ENCODE measurements around the gene F10. TPM values are rescaled to one million over a fixed set of nuclear protein-coding genes. Genes with fewer than 3 reads are reported as not detected.

F10 gene
- total and polyA plus RNA-seq, 9 of the 15 experiments (the other 6 are each of a cell fraction or from before 2014, with no cell fraction given): 0.04 to 0.09 (median 0.07) TPM; not detected in 5

DNA sequence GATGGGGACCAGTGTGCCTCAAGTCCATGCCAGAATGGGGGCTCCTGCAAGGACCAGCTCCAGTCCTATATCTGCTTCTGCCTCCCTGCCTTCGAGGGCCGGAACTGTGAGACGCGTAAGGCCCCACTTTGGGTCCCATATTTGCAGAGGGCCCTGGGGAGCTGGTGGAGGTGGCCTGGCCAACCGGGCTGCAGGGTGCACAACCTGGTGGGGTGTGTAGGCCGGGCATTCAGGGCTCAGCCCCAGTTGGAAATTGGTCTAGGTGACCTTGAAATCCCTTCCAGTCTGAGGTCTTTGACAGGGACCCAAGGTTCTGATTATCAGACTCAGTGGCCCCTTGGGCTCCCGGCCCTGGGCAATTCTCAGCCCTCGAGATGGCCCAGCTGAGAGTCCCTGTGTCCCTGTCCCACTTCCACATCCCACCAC lies 8.7 kb upstream of the F10 start:
- Histone ChIP-seq H3K9ac (ENCODE audit: insufficient read depth in 1 of 2, low read depth in 2 of 2, low read length in 2 of 2) (no peak overlapping the region), H3K4me1 (replicated peaks in 1 of 2; ENCODE audit: control insufficient read depth in 2 of 2, insufficient read depth in 2 of 2, low read length in 2 of 2) (no peaks in the 10 kb centered on the region; a peak in 1 of 5 replicates), H2AFZ (ENCODE audit: low read depth, low read length) (no peak overlapping the region), H3K27ac (ENCODE audit: extremely low read depth, low read depth, low read length) (no peak overlapping the region), H3K4me2 (ENCODE audit: insufficient read depth, low read length) (no peak overlapping the region), H3K4me3 (no peak overlapping the region), H3K9me1 (ENCODE audit: control insufficient read depth, insufficient read depth, low read length) (no peaks in the 10 kb centered on the region), H4K20me1 (replicated peaks; ENCODE audit: control insufficient read depth, insufficient read depth, low read length) (no peaks in the 10 kb centered on the region), H3K9me3 (replicated peaks; ENCODE audit: control insufficient read depth, insufficient read depth, low read depth, low read length) (no peaks in the 10 kb centered on the region), H3K27me3 (ENCODE audit: control insufficient read depth in 2 of 2, insufficient read depth in 2 of 2, low read length in 2 of 2) (peaks cover 2 to 46% of the 10 kb centered on the region in 2 experiments; a peak in 4 of 5 replicates), H3K79me2 (ENCODE audit: control insufficient read depth, insufficient read depth, low read length) (no peaks in the 10 kb centered on the region), H3K36me3 (ENCODE audit: control insufficient read depth, insufficient read depth, low read length) (no peaks in the 10 kb centered on the region)
- POLR2A ChIA-PET: interaction anchor here (0.5 to 0.7 kb wide), 3 partner anchors 15 to 937 kb away, joined by 3 to 4 read pairs (median 3); no protein-coding TSS in a partner anchor
- no peak for TF ChIP-seq SMAD3 (CRISPR knock-in tag; conservative IDR thresholded peaks at IDR 0.05)
- TF ChIP-seq, protein P1, sequence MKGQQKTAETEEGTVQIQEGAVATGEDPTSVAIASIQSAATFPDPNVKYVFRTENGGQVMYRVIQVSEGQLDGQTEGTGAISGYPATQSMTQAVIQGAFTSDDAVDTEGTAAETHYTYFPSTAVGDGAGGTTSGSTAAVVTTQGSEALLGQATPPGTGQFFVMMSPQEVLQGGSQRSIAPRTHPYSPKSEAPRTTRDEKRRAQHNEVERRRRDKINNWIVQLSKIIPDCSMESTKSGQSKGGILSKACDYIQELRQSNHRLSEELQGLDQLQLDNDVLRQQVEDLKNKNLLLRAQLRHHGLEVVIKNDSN (CRISPR knock-in tag; IDR thresholded peaks at IDR 0.05): no peak
- TF ChIP-seq TSHZ1 (CRISPR knock-in tag; IDR thresholded peaks at IDR 0.05): no peak
- no peak for TF ChIP-seq PHB (CRISPR knock-in tag; IDR thresholded peaks at IDR 0.05)
- no peak for TF ChIP-seq USF2 (CRISPR knock-in tag; IDR thresholded peaks at IDR 0.05)
- intact Hi-C loops (cut with micrococcal nuclease) (no loop called here), in situ Hi-C loops (cut with MboI) (no loop called here)
- ATAC-seq (no peak), FAIRE-seq (no peak), DNase-seq (ENCODE audit: extremely low read depth in 1 of 4, low spot score in 3 of 4) (no peak)
- CTCF ChIA-PET (ENCODE audit: low intra/inter-chr PET ratio): no interaction called here
- no TSS peak for BruUV-seq (replicated peaks)
- WGBS (ENCODE audit: insufficient coverage, low coverage, missing lambda C conversion rate): 0% methylated on average over 6 of the region's 8 CpGs

Measured in K562 (cell line).